Osteocyte (in vitro differentiated cells): ENCODE measurements around the gene TRIM25. TPM values are rescaled to one million over a fixed set of nuclear protein-coding genes. Genes with fewer than 3 reads are reported as not detected.

Source experiments
- DNase-seq: peaks from one replicate; pipeline ENCODE4 v3.0.0; 2021; ENCODE audit warnings: mixed read lengths; ENCODE audit not compliant: unreplicated experiment; ENCODE audit errors: extremely low spot score
- H3K27ac Mint-ChIP-seq: one replicate; pipeline ENCODE4 v1.8.0; 2021; ENCODE audit warnings: mild to moderate bottlenecking, mixed read lengths; ENCODE audit not compliant: unreplicated experiment
- H3K27me3 Mint-ChIP-seq: one replicate; pipeline ENCODE4 v1.8.0; 2021; ENCODE audit warnings: mixed read lengths; ENCODE audit not compliant: unreplicated experiment
- H3K36me3 Mint-ChIP-seq: one replicate; pipeline ENCODE4 v1.8.0; 2021; ENCODE audit warnings: mixed read lengths; ENCODE audit not compliant: unreplicated experiment
- H3K4me1 Mint-ChIP-seq: one replicate; pipeline ENCODE4 v1.8.0; 2021; ENCODE audit warnings: mixed read lengths; ENCODE audit not compliant: unreplicated experiment
- H3K4me3 Mint-ChIP-seq: one replicate; pipeline ENCODE4 v1.8.0; 2021; ENCODE audit warnings: mild to moderate bottlenecking, moderate library complexity, mixed read lengths; ENCODE audit not compliant: unreplicated experiment
- H3K9me3 Mint-ChIP-seq: one replicate; pipeline ENCODE4 v1.8.0; 2021; ENCODE audit warnings: mixed read lengths; ENCODE audit not compliant: unreplicated experiment
- CTCF ChIP-seq: fragments of 200-600 bp; sonication (generic); IDR thresholded peaks from 2 replicates; pipeline ENCODE4 v1.5.0; 2021; ENCODE audit warnings: antibody characterized with exemption, mild to moderate bottlenecking, moderate library complexity
- total RNA-seq: library from RNA; stranded (reverse); gene quantifications from 2 replicates; pipeline ENCODE4 v1.2.1, GENCODE V29; 2021

Gene TRIM25
- total RNA-seq, 1 donor from 2014 or later, result 28.1 TPM

GRCh38 chr17:56937687-56938086 lies 23.8 kb upstream of the TRIM25 start:
- Mint-ChIP-seq H3K4me1 (no peaks in the 10 kb centered on the region), H3K27ac (no peak overlapping the region), H3K27me3 (no peaks in the 10 kb centered on the region), H3K36me3 (peaks cover 44% of the 10 kb centered on the region), H3K4me3 (no peak overlapping the region), H3K9me3 (no peaks in the 10 kb centered on the region)
- DNase-seq, result no peak
- TF ChIP-seq CTCF, result no peak

- no peak for DNase-seq
- no peaks in the 10 kb centered on the region for H3K9me3 Mint-ChIP-seq
- no peaks in the 10 kb centered on the region for H3K27me3 Mint-ChIP-seq
- H3K4me3 Mint-ChIP-seq, result no peak overlapping the region
- H3K4me1 Mint-ChIP-seq, result no peaks in the 10 kb centered on the region
- TF ChIP-seq CTCF, result no peak
- peaks cover 42% of the 10 kb centered on the region for H3K36me3 Mint-ChIP-seq
- H3K27ac Mint-ChIP-seq, result no peak overlapping the region
Observed at GRCh38 chr17:56936697-56937322, 23.0 kb upstream of the TRIM25 start.

GRCh38 chr17:56935461-56935860 lies 21.6 kb upstream of the TRIM25 start:
- peaks cover 35% of the 10 kb centered on the region for H3K36me3 Mint-ChIP-seq
- H3K27ac Mint-ChIP-seq, result no peak overlapping the region
- DNase-seq, result no peak
- no peaks in the 10 kb centered on the region for H3K4me1 Mint-ChIP-seq
- TF ChIP-seq CTCF, result no peak
- H3K9me3 Mint-ChIP-seq, result peaks cover 2% of the 10 kb centered on the region
- no peaks in the 10 kb centered on the region for H3K27me3 Mint-ChIP-seq
- H3K4me3 Mint-ChIP-seq, result no peak overlapping the region

- no peaks in the 10 kb centered on the region for H3K27me3 Mint-ChIP-seq
- peaks cover 14% of the 10 kb centered on the region for H3K9me3 Mint-ChIP-seq
- H3K4me1 Mint-ChIP-seq, result no peaks in the 10 kb centered on the region
- peaks cover 32% of the 10 kb centered on the region for H3K36me3 Mint-ChIP-seq
- TF ChIP-seq CTCF, result no peak
- no peak overlapping the region for H3K4me3 Mint-ChIP-seq
- no peak for DNase-seq
- H3K27ac Mint-ChIP-seq, result no peak overlapping the region
Observed at GRCh38 chr17:56934280-56934679, 20.4 kb upstream of the TRIM25 start.

- Mint-ChIP-seq H3K9me3 (peaks cover 16% of the 10 kb centered on the region), H3K27me3 (no peaks in the 10 kb centered on the region), H3K36me3 (peaks cover 30% of the 10 kb centered on the region), H3K4me1 (no peaks in the 10 kb centered on the region), H3K4me3 (no peak overlapping the region), H3K27ac (no peak overlapping the region)
- no peak for DNase-seq
- TF ChIP-seq CTCF, result no peak
Observed at GRCh38 chr17:56933868-56934267, 20.0 kb upstream of the TRIM25 start.
